GM21423 (cell line): Measurements from ENCODE around the gene MYO16.

Experiments
- ATAC-seq: cut with Tn5 transposase; IDR thresholded peaks from one replicate; pipeline ENCODE4 v1.9.1; 2021; ENCODE audit warnings: mild to moderate bottlenecking, moderate library complexity; ENCODE audit not compliant: unreplicated experiment

MYO16 gene

GRCh38 chr13:109256866-109257760 lies 627.7 kb downstream of the MYO16 start:
- no peak for ATAC-seq
